ENCODE data around the gene ERFL.
A peak's percentile ranks its signal among the peaks of the same experiment; 100 is the strongest.

Gene ERFL

GRCh38 chr19:41928754-41929535 is 696 bp upstream of the ERFL start:
- no peak overlapping the region for H3K27ac ChIP-seq
- no peak for TF ChIP-seq CTCF (conservative IDR thresholded peaks at IDR 0.05)

- H3K27ac ChIP-seq: peak overlapping the region; percentile 21; the same call in 1 of the 2 replicates
- no peak for TF ChIP-seq CTCF (conservative IDR thresholded peaks at IDR 0.05)
Measured at GRCh38 chr19:41927497-41928192, 604 bp downstream of the ERFL start.

- H3K27ac ChIP-seq: no peak overlapping the region
- TF ChIP-seq CTCF (conservative IDR thresholded peaks at IDR 0.05): no peak
Measured at GRCh38 chr19:41926763-41927496, 1.3 kb downstream of the ERFL start.

GRCh38 chr19:41926028-41926762 is 2.1 kb downstream of the ERFL start:
- TF ChIP-seq CTCF (conservative IDR thresholded peaks at IDR 0.05): no peak
- no peak overlapping the region for H3K27ac ChIP-seq

GRCh38 chr19:41925208-41926003 is 2.8 kb downstream of the ERFL start:
- no peak for TF ChIP-seq CTCF (conservative IDR thresholded peaks at IDR 0.05)
- no peak overlapping the region for H3K27ac ChIP-seq

GRCh38 chr19:41924151-41925145 is 3.8 kb downstream of the ERFL start:
- no peak for TF ChIP-seq CTCF (conservative IDR thresholded peaks at IDR 0.05)
- H3K27ac ChIP-seq: no peak overlapping the region
